GM10248 (cell line): ENCODE measurements around the gene TNIK.

Experiments
- CTCF ChIA-PET: fragments of 300-600 bp; sonication (Branson Sonifier 250); formaldehyde crosslinking; extraction: SDS; loops from one replicate; lab custom pipeline; 2021; ENCODE audit warnings: antibody characterized with exemption; lab: Yijun Ruan, JAX
- POLR2A ChIA-PET: fragments of 350-650 bp; sonication (Branson Sonifier 250); formaldehyde crosslinking; extraction: SDS; loops from one replicate; lab custom pipeline; 2020; ENCODE audit warnings: antibody characterized with exemption; lab: Yijun Ruan, JAX
- DNase-seq: peaks from one replicate; pipeline ENCODE4 v3.0.0; 2012; ENCODE audit errors: extremely low spot score
- TF ChIP-seq, protein P1 (sequence below): IDR thresholded peaks from 2 replicates; pipeline ENCODE4 v1.5.1; 2012; ENCODE audit warnings: mild to moderate bottlenecking, low read depth; ENCODE audit errors: extremely low read depth, missing control alignments, control extremely low read depth

The TNIK gene

GRCh38 chr3:171230865-171231264, 229.3 kb downstream of the TNIK start:
- CTCF ChIA-PET = interaction anchor here (1.3 kb wide), 1 partner anchor 26 kb away, joined by 4 read pairs; no protein-coding TSS in a partner anchor
- POLR2A ChIA-PET = no interaction called here
- TF ChIP-seq, protein P1, sequence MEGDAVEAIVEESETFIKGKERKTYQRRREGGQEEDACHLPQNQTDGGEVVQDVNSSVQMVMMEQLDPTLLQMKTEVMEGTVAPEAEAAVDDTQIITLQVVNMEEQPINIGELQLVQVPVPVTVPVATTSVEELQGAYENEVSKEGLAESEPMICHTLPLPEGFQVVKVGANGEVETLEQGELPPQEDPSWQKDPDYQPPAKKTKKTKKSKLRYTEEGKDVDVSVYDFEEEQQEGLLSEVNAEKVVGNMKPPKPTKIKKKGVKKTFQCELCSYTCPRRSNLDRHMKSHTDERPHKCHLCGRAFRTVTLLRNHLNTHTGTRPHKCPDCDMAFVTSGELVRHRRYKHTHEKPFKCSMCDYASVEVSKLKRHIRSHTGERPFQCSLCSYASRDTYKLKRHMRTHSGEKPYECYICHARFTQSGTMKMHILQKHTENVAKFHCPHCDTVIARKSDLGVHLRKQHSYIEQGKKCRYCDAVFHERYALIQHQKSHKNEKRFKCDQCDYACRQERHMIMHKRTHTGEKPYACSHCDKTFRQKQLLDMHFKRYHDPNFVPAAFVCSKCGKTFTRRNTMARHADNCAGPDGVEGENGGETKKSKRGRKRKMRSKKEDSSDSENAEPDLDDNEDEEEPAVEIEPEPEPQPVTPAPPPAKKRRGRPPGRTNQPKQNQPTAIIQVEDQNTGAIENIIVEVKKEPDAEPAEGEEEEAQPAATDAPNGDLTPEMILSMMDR = no peak
- no peak for DNase-seq

GRCh38 chr3:171229173-171229572, 231.0 kb downstream of the TNIK start:
- ChIA-PET CTCF (interaction anchor here (1.2 to 1.5 kb wide), 2 partner anchors 7 to 21 kb away, joined by 3 to 5 read pairs; no protein-coding TSS in a partner anchor), POLR2A (no interaction called here)
- no peak for DNase-seq
- TF ChIP-seq, protein P1 = no peak

DNA sequence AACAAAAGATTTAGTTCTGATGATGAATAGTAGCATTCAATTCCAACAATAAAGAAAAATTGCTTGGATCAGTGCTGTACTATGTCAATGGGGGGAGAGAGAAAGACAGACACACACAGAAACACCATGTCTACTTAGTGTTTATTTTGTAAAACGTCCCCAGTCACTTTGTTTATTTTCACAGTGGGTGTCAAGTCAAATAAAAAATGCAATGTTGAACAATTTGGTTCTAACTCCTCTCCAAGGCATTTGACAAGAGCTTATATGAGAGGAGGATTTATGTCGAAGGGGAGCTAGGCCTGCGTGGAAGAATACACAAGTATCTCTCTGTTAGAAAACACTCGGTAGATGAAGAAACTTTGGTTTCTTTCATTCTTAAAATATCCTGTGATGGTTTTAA, 232.0 kb downstream of the TNIK start:
- TF ChIP-seq, protein P1 = no peak
- ChIA-PET POLR2A (no interaction called here), CTCF (interaction anchor here (1.0 to 1.5 kb wide), 3 partner anchors 8 to 26 kb away, joined by 3 to 5 read pairs (median 3); no protein-coding TSS in a partner anchor)
- no peak for DNase-seq

DNA sequence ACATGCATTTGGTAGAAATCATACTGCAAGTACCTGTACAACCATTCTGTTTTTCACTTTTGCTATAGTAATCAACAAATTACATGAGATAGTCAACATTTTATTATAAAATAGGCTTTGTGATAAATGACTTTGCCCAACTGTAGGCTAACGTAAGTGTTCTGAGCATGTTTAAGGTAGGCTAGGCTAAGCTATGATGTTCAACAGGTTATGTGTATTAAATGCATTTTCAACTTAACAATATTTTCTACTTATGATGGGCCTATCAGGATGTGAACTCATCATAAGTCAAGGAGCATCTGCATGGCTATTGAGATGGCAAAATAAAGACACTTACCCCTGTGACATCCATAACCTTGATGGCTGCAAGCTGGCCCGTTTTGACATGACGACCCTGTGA, 232.4 kb downstream of the TNIK start:
- TF ChIP-seq, protein P1 = no peak

DNA sequence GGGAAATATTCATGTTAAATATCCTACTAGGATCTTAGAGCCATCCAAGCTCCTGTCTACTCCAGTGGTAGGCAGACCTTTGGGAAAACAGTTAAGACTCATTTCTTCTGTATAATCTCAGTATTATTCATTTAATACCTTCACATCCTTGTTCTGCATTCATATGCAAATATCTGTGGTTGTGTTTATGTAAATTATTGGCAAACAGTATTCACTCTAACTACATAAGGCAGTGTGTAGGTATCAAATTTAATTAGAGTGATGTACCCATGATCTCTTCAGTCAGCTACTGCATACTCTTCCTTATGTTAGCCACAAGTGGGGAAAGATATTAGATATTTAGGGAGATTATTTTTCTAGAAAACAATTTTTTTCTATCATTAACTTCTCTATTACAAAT, 232.8 kb downstream of the TNIK start:
- no peak for DNase-seq
- TF ChIP-seq, protein P1 = no peak
- ChIA-PET POLR2A (no interaction called here), CTCF (no interaction called here)

More for the DNA sequence above, 232.4 kb downstream of the TNIK start:
- ChIA-PET CTCF (interaction anchor here (1.0 kb wide), 1 partner anchor 25 kb away, joined by 3 read pairs; no protein-coding TSS in a partner anchor), POLR2A (no interaction called here)
- no peak for DNase-seq

- TF ChIP-seq, protein P1 = no peak
- CTCF ChIA-PET = no interaction called here
- POLR2A ChIA-PET = no interaction called here
- no peak for DNase-seq
These were observed 233.4 kb downstream of the TNIK start for GRCh38 chr3:171226794-171227193.
